ENCODE results near the gene TMEM212.

TMEM212 gene

GRCh38 chr3:171908731-171909130 lies 65.6 kb downstream of the TMEM212 start:
- Histone ChIP-seq H3K4me3 (ENCODE audit: low read length, poor library complexity, severe bottlenecking) (no peak overlapping the region), H3K4me2 (ENCODE audit: low read depth, low read length, poor library complexity, severe bottlenecking) (no peak overlapping the region), H3K9ac (ENCODE audit: low read depth, low read length, poor library complexity, severe bottlenecking) (no peak overlapping the region), H2AFZ (ENCODE audit: low read length) (no peak overlapping the region), H3K36me3 (ENCODE audit: insufficient read depth, low read length) (no peaks in the 10 kb centered on the region), H3K27me3 (ENCODE audit: insufficient read depth, low read length, poor library complexity, severe bottlenecking) (no peaks in the 10 kb centered on the region), H3F3A (ENCODE audit: low read depth) (no peaks in the 10 kb centered on the region), H3K4me1 (ENCODE audit: insufficient read depth, low read length, poor library complexity, severe bottlenecking) (no peaks in the 10 kb centered on the region), H3K9me3 (ENCODE audit: insufficient read depth, low read depth, low read length) (no peaks in the 10 kb centered on the region), H3K9me2 (replicated peaks; ENCODE audit: low read depth, low read length) (no peaks in the 10 kb centered on the region), H3K79me2 (ENCODE audit: insufficient read depth, low read length) (no peaks in the 10 kb centered on the region), H4K20me1 (ENCODE audit: insufficient read depth, low read length, poor library complexity, severe bottlenecking) (no peaks in the 10 kb centered on the region)
- TF ChIP-seq CTCF (conservative IDR thresholded peaks at IDR 0.05; ENCODE audit: low read length) (no peak), EZH2phosphoT487 (IDR thresholded peaks at IDR 0.05; ENCODE audit: borderline replicate concordance) (no peak)
